GM19351 (cell line): ENCODE measurements around the gene DIP2C.
"Not testable (repeated sequence)": the region's sequence is repeated elsewhere in the genome, so short reads cannot be mapped to it uniquely, and the experiment has no call there.

Source experiments
- ATAC-seq: cut with Tn5 transposase; IDR thresholded peaks from one replicate; pipeline ENCODE4 v1.9.1; 2021; ENCODE audit warnings: mild to moderate bottlenecking, moderate library complexity; ENCODE audit not compliant: unreplicated experiment

DIP2C gene

DNA sequence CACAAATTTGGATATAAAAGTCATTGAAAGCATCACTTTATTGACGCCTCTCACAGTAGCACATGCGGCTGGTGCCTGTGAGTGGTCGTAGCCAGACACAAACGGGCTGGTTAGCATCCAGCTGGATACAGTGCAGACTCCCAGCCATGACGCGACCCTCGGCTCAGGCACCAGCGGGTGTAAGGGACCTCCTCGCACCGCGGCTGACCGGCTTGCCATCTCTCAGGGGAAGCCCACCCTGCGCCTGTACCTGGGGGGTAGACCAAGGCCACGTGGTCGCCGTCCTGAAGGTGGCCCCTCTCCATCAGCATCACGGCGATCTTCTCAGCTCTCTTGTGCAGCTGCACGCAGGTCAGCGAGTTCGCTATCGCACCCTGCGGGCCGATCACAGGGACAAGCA is 340.4 kb downstream of the DIP2C start:
- ATAC-seq, result no peak

DNA sequence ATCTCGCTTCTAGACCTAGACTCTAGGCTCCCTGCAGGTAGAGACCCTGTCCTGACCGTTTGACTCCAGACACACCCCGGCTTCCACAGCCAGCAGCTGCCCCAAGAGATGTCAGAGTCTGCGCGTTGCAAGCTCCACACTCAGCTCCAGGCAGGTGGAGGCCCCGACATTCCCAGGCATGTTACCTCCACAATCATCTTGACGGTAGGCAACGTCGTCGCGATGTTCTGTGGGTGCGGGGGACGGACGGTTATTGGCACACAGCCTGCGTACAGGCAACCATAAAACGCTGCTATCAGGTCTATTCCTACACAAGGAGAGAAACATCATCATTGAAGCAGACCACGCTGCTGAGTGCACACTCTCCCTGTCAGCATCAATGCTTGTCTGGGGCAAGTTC is 341.0 kb downstream of the DIP2C start:
- ATAC-seq, result no peak

DNA sequence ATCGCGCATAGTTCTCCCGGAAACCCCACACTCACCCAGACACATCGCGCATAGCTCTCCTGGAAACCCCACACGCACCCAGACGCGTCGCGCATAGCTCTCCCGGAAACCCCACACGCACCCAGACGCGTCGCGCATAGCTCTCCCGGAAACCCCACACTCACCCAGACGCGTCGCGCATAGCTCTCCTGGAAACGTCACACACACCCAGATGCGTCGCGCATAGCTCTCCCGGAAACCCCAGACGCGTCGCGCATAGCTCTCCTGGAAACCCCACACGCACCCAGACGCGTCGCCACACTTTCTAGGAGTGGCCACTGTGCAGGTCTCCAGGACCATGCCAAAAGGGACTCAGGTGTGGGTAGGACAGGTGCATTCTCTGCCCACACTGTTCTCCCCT is 341.7 kb downstream of the DIP2C start:
- ATAC-seq, result not testable (repeated sequence)

DNA sequence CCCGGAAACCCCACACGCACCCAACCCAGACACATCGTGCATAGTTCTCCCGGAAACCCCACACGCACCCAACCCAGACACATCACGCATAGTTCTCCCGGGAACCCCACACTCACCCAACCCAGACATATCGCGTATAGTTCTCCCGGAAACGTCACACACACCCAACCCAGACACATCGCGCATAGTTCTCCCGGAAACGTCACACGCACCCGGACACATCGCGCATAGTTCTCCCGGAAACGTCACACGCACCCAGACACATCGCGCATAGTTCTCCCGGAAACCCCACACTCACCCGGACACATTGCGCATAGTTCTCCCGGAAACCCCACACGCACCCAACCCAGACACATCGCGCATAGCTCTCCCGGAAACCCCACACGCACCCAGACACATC is 342.3 kb downstream of the DIP2C start:
- not testable (repeated sequence) for ATAC-seq

DNA sequence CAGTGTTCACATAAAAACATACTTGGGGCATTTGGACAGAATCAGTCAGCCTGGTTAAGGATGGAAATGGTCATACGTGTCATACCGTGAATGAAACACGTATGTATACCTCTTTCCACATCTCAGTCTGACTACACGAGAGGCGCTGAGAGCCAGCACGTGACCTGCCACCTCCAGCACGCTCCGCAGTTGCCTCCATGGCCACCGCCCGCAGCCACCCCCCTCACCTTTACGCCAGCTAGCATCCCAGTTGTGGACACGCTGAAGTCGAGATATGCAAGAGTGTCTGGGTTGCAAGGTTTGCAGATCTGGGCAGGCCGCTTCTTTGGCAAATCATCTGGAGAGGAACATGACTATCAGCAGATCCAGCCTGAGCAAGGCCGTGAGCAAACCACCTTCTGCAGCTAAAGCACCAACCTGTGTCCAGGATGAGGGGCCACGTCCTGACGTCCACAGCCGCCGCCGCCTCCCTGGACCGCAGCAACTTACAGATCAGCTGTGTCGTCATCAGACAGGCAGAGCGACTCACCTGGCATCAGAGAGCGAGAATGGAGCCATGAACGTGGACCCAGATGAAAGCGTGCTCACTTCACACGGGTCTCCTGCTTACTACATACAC is 344.8 kb downstream of the DIP2C start:
- ATAC-seq, result no peak

DNA sequence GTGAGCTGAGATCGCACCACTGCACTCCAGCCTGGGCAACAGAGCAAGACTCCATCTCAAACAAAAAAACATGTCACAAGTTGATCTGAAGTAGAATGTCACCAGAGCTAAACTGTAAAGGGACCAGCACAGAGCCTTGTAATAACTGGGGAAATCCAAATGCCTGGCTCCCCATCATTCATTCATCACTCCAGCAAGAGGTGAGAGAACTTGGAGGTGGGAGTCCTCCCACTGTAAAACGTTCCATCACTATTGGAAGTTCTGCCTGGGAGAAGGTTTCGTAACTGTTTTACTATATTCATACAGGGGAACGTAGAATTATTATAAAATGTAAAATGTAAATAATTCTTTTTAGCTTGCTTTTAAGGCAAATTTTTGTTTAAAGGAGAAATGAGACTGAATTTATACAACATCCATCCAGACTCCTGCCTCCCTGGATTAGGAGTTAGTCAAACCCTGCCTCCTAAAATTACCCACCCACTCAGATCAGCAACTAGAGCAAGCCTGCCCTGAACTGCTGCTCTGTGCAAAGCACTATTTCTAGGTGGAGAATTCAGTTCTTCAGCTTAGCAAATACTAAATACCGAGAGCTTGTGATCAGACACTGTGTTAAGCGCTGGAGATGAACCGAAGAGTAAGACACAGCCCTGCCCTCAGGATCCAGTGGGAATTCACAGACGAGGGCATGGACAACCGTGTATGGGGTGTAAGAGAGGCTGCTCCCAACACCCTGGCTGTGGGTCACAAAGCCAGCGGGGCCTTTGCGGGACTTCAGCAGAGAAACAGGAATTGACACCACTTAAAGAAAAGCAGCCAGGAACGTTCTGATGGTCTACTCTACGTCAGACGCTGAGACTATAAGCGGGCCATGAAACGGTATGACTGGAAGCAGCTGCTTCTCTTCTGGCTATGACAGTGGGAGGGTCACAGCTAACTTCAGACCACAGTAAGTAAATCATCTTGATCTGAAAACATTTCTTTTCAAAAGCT is 345.9 kb downstream of the DIP2C start:
- ATAC-seq, result no peak

DNA sequence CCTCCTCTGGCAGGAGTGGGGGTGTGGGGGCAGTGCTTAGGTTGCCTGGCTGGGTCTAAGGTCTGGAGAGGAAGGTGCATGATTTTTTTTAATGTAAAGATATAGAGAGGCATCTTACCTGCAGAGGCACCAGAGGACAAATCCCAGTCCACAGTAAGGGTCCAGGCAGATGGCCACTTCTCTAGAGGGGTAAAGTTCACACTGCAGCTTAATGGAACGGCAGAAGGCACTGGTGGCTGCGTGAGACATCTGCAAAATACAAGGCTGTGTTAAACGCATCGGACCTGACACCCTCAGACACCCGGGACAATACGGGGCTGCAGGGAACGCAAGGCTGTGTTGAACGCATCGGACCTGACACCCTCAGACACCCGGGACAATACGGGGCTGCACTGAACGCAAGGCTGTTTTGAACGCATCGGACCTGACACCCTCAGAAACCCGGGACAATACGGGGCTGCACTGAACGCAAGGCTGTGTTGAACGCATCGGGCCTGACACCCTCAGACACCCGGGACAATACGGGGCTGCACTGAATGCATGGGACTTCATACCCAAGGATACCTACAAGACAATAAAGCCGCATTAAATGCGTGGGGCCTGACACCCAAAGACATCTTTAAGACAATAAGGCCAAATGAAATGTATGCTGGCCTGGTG is 348.3 kb downstream of the DIP2C start:
- ATAC-seq, result no peak

DNA sequence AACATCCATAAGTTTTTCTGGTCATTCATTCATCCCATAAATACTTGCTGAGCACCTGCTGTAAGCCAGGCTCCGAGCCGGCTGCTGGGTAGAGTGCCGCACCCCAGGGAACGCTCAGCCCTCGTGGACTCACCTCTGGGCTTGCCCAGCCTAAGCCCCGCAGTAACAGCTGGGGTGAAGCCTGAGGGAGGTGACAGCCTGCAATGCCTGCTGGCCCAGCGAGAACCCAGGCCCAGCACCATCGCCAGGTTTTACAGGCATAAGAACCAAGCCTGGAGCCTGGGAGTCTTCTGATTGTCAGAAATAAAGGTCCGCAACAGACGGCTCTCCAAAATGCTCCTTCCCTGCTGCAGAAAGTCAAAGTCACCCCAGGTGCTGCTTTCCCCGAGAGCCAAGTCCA is 348.8 kb downstream of the DIP2C start:
- no peak for ATAC-seq

DNA sequence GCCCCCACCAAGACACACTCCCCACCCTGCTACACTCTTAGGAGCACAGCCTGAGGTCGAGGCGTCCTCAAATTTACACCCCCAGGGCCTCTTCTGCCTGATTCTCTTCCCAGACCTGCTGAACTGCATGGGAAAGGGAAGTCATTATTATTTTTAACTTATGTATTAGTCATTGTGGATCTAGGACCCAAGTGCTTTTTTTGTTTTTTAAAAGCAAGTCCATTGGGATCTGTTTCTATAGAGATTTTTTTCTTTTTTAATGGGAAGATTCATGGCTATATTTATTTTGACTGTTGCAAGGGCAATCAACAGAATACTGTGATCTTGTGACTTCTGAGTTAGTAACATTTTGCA is 350.5 kb downstream of the DIP2C start:
- no peak for ATAC-seq

DNA sequence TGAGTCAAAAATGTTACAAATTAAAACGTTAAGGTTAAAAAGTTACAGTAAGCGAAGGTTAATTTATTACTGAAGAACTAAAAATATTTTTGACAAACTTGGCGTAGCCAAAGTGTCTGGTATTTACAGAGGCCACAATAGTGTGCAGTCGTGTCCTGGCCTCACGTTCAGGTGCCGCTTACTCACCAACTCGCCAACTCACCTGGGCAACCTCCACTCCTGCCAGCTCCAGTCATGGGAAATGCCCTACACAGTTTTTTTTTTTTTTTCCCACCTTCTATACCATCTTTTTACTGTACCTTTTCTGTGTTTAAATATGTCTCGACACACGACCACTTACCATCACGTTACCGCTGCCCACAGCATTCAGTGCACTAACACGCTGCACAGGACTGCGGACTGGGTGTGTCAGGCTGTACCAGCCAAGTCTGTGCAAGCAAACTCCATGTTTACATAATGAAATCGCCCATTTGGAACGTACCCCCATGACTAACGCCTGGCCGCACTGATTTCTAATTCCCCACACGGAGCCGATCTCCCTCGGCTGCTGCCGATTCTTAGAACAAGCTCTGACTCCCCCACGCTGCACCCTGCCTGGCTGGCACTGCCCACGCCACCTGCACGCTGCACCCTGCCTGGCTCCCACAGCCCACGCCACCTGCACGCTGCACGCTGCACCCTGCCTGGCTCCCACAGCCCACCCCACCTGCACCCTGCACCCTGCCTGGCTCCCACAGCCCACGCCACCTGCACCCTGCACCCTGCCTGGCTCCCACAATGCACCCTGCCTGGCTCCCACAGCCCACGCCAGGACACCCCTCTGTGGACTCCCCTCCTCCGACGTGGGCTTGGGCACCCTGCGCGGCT is 351.1 kb downstream of the DIP2C start:
- ATAC-seq, result no peak

DNA sequence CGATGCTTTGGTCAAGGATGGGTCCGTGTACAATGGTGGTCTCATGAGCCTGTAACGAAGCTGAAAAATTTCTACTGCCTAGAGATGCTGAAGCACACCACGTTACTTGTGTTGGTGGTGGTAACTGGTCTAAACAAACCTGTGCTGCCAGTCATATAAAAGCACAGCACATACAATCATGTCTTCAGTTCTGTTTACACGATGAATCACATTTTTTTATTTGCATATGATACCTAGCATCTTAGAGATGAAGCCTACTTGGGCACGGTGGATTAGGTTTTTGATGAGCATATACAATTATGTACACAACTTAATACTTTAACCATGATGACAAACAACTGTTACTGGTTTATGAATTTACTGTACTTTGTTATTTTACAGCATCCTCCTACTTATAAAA is 353.2 kb downstream of the DIP2C start:
- ATAC-seq, result no peak

DNA sequence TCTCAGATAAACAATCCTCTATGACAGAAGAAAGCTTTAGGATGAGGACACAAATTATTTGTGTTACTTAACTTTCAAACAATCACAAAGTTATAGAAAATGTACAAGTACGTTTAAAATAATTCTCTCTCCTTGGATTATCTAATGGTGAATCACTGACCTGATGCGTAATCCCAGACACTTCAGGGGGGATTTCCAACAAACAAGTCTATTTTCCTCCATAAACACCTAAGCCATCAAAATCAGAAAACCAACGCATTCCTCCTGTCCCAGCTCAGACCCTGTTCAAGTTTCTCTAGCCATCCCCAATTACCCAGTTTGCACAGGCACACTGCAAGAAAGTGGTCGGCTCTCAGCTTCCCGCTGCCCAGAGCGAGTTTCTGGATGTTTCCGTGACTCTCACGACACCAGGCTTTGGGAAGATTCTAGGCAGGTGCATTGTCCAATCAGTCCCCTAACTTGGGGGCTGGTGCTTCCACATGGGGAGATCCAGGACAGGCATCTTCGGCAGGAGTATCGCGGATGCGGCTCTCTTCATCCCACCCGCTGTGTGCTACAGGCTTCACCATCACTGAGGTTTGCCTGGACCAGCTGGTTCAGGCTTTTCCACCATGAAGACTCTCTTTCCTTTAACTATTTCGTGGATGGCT is 354.2 kb downstream of the DIP2C start:
- ATAC-seq, result no peak

DNA sequence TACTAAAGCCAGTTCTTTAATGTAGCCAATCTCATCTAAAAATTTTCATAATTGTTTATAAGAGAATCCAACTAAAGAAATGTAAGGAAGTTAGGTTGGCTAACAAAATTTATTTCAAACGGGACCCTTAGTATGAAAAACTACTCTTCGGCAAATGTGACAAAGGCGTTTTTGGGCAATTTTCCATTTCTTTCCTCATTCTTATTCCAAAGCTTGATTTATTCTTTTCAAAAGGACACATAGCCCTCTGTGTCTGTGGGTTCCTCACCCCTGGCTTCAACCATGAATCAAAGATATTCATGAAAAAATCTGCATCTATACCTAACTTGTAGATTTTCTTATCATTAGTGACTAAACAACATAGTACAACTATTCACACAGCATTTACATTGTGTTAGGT is 358.3 kb downstream of the DIP2C start:
- no peak for ATAC-seq

DNA sequence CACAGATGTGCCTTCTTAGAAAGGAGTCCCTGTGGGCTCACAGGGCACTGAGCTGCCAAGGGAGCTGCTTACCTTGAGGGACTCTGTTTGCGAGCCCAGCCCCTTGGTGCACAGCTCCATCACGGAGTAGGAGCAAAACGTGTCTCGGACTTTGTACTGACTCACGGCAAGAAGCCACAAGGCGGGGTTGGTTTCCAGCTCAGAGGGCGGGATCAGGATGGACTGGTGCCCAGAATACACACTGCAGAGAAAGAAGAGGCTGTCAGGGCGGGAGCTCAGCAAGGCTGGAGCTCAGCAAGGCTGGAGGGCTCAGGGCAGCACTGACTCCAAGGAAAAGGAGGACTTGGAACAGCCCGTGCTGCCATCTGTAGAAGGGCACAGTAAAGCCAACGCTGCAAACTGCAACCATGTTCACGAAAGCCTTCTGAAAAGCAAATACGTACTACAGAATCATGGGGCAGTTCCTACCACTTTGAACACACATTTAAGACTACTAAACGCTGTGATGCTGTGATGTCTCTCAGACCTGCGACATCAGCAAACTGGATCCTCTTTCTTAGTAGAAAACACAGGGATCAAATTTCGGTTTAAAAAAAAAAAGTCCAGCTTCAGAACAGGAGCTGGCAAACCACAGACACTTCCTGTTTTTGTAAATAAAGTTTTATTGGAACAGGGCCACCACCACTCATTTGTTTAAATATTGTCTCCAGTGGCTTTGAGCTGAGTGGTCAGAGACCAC is 359.9 kb downstream of the DIP2C start:
- no peak for ATAC-seq

DNA sequence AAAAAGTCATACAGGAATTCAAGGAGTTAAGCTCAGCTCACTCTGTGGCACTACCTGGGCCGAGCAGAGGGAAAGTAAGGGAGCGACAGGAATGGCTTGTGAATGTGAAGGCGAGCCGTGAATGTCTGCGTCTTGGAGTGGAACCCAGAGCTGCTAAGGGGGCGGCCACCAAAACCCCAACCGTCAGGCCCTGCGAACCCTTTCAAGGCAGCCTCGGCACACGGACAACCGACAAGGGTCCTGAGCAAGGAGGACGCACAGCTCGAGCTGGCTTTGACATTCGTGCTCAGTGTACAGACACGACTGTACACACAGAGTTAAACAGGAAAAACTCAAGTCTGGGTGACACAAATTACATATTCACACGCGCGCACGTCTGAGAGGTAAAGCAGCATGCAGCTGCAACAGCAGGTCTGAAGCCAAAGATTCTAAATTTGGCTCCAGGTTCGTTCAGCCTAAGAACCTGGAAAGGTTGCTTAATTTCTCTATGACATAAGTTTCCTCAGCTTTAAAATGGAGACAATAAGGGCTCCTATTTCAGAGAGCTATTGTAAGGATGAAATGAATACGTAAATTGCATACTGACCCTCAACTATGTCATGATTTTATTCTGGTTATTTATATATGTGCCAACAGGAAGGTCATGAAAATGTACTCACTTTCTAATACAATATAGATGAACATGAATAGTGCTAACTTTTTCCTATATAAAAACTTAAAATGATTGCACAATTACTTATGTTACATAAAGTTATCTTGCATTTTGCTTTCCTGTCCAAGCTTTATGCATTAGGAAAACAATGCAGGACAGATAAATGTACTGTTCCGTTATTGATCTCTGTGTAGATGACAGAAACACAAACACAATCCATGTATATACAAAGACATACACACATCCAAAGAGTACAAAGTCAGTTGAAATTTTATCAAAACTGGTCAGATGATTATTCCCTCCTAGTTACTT is 361.3 kb downstream of the DIP2C start:
- no peak for ATAC-seq

DNA sequence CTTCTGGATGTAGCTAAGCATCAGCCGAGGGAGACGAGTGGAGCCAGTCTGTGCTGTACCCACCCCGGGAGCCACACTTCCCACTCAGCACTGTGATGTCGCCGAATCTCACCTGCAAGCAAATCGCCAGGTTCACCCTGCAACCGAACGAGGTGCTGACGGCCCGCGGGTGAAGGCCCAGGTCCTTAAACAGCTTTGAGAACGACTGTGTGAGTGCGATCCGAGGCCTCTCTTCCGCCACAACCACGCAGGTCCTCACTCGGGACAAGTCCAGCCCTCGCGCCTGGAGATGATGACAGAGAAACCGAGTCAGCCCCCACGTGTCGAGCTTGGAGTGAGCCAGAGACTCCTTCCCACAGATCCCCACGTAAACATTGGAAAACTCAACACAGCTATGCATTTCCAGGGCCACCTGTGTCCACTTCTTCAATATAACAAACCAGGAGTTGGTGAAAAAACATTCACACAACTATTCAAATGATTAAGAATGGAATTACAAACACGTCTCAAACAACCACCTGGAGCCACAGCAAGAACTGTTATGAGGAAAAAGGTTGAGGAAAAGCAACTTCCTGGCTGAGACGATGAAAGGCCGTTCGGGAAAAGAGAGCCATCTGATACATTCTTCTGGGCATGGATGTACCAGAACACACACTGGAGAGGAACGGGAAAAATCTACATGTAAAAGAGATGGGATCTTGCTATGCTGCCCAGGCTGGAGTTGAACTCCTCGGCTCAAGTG is 362.4 kb downstream of the DIP2C start:
- ATAC-seq, result no peak

DNA sequence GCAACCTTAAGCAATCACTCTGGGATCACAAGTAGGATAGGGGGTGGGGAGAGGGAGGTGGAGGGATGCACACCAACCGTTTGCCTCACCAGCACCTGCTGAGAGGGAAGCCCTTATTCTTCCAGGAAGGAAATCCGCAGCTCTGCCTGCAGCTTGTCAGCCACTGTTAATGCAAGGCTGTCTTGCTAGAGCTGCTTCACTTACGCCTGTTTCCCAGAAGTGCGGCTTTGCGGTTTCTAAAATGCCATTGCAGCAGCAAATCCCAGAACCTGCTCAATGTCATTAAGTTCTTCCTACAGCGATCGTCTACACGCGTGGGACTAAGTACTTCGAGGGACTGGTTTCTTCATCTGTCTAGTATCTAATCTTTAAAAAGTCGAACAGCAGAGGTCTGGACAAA is 363.1 kb downstream of the DIP2C start:
- no peak for ATAC-seq

DNA sequence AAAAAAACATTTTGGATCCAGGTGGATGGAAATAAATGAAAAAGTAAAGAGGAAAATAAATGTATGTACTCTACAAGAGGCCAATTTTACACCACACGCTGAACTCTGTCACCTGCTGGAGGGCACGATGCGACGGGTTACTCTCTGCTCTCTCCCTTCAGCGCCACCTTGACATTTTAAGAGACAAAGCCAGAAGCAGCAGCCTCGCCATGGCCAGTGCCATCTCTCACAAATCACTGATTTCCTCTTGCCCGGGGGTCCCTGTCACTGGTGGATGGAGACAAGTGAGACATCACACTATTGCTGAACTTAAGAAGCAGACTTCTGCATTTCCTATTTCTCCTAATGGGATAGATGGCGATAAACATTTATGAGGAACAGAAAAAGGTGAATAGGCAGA is 364.2 kb downstream of the DIP2C start:
- no peak for ATAC-seq
